ENCODE results near the gene FLOT1.
A peak's percentile ranks its signal among the peaks of the same experiment; 100 is the strongest.

Gene FLOT1

GRCh38 chr6:30775104-30775503 is 32.6 kb upstream of the FLOT1 start:
- H3K36me3 ChIP-seq (ENCODE audit: low read depth): no peaks in the 10 kb centered on the region
- no peaks in the 10 kb centered on the region for H3K27me3 ChIP-seq (ENCODE audit: insufficient read depth, poor library complexity, severe bottlenecking)
- TF ChIP-seq CTCF (IDR thresholded peaks at IDR 0.05; ENCODE audit: poor library complexity, severe bottlenecking): no peak
- DNase-seq (ENCODE audit: low spot score) (no peak), ATAC-seq (ENCODE audit: low read depth) (peak; percentile 81)
- H3K4me3 ChIP-seq (ENCODE audit: severe bottlenecking): no peak overlapping the region
- peaks cover 13% of the 10 kb centered on the region for H3K4me1 ChIP-seq (ENCODE audit: insufficient read depth, poor library complexity, severe bottlenecking)
- H3K9me3 ChIP-seq (ENCODE audit: severe bottlenecking): no peaks in the 10 kb centered on the region
- H3K27ac ChIP-seq (ENCODE audit: poor library complexity, severe bottlenecking): peak overlapping the region; percentile 45

GRCh38 chr6:30774701-30775100 is 32.2 kb upstream of the FLOT1 start:
- Histone ChIP-seq H3K36me3 (ENCODE audit: low read depth) (no peaks in the 10 kb centered on the region), H3K27ac (ENCODE audit: poor library complexity, severe bottlenecking) (peak overlapping the region; percentile 45), H3K27me3 (ENCODE audit: insufficient read depth, poor library complexity, severe bottlenecking) (no peaks in the 10 kb centered on the region), H3K4me3 (ENCODE audit: severe bottlenecking) (no peak overlapping the region), H3K4me1 (ENCODE audit: insufficient read depth, poor library complexity, severe bottlenecking) (peaks cover 17% of the 10 kb centered on the region), H3K9me3 (ENCODE audit: severe bottlenecking) (no peaks in the 10 kb centered on the region)
- no peak for ATAC-seq (ENCODE audit: low read depth)
- DNase-seq (ENCODE audit: low spot score): no peak
- no peak for TF ChIP-seq CTCF (IDR thresholded peaks at IDR 0.05; ENCODE audit: poor library complexity, severe bottlenecking)

- DNase-seq (ENCODE audit: low spot score): no peak
- Histone ChIP-seq H3K27me3 (ENCODE audit: insufficient read depth, poor library complexity, severe bottlenecking) (no peaks in the 10 kb centered on the region), H3K9me3 (ENCODE audit: severe bottlenecking) (peaks cover 2% of the 10 kb centered on the region), H3K4me3 (ENCODE audit: severe bottlenecking) (no peak overlapping the region), H3K4me1 (ENCODE audit: insufficient read depth, poor library complexity, severe bottlenecking) (peaks cover 26% of the 10 kb centered on the region), H3K36me3 (ENCODE audit: low read depth) (no peaks in the 10 kb centered on the region), H3K27ac (ENCODE audit: poor library complexity, severe bottlenecking) (peak overlapping the region; percentile 93)
- no peak for TF ChIP-seq CTCF (IDR thresholded peaks at IDR 0.05; ENCODE audit: poor library complexity, severe bottlenecking)
- ATAC-seq (ENCODE audit: low read depth): no peak
These were observed 28.1 kb upstream of the FLOT1 start for GRCh38 chr6:30770592-30770991.

- peaks cover 2% of the 10 kb centered on the region for H3K9me3 ChIP-seq (ENCODE audit: severe bottlenecking)
- H3K27me3 ChIP-seq (ENCODE audit: insufficient read depth, poor library complexity, severe bottlenecking): no peaks in the 10 kb centered on the region
- H3K36me3 ChIP-seq (ENCODE audit: low read depth): no peaks in the 10 kb centered on the region
- no peak for DNase-seq (ENCODE audit: low spot score)
- H3K4me1 ChIP-seq (ENCODE audit: insufficient read depth, poor library complexity, severe bottlenecking): peaks cover 21% of the 10 kb centered on the region
- TF ChIP-seq CTCF (IDR thresholded peaks at IDR 0.05; ENCODE audit: poor library complexity, severe bottlenecking): no peak
- peak overlapping the region; percentile 93 for H3K27ac ChIP-seq (ENCODE audit: poor library complexity, severe bottlenecking)
- H3K4me3 ChIP-seq (ENCODE audit: severe bottlenecking): no peak overlapping the region
- ATAC-seq (ENCODE audit: low read depth): peak; percentile 7; the same call in 1 of the 3 replicates
These were observed 27.5 kb upstream of the FLOT1 start for GRCh38 chr6:30769853-30770524.
